ENCODE data around the gene SLC46A2.

DNA sequence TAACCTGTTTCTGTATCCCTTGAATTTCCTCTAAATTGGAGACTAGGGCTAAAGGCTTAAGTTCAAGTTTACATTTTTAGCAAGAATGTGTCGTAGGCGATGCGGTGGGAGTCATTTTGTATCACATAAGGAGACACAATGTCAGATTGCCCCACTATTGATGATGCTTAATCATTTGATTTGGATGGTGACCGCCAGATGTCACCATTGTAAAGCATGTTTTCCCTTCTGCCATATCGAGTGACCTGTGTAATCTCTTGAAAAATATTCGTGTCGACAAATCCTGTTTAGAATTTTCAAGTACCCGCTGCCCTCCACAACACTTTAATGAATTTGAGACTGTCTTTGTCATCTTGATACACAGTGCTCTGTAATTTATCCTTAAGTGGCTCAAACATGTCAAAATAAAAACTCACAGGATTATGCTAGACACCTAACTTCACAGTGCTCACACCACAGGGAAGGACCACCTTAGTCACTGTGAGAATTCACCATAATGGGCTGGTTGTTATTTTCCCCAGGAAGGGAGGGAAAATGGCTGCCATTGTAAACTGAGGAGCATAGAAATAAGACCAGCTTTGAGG is 34.5 kb upstream of the SLC46A2 start:
- TF ChIP-seq EZH2 (IDR thresholded peaks at IDR 0.05; ENCODE audit: borderline replicate concordance, low read depth, low read length) (no peak), SIN3A (IDR thresholded peaks at IDR 0.05; ENCODE audit: borderline replicate concordance in 2 of 2, control insufficient read depth in 1 of 2, low read depth in 2 of 2, low read length in 2 of 2) (no peak), NRF1 (conservative IDR thresholded peaks at IDR 0.05 in 1 of 2, IDR thresholded peaks at IDR 0.05 in 1 of 2) (no peak), SUPT5H (IDR thresholded peaks at IDR 0.05) (no peak), USF1 (CRISPR knock-in tag; IDR thresholded peaks at IDR 0.05) (no peak), ZFP1 (CRISPR knock-in tag; IDR thresholded peaks at IDR 0.05) (no peak), ZNF699 (CRISPR knock-in tag; IDR thresholded peaks at IDR 0.05; ENCODE audit: insufficient replicate concordance) (no peak), MYBL2 (IDR thresholded peaks at IDR 0.05; ENCODE audit: low read depth) (no peak), MYBL2 (CRISPR knock-in tag; IDR thresholded peaks at IDR 0.05; ENCODE audit: borderline replicate concordance) (no peak), NR0B1 (IDR thresholded peaks at IDR 0.05; ENCODE audit: partially characterized antibody) (no peak), CBX2 (IDR thresholded peaks at IDR 0.05; ENCODE audit: insufficient read depth, low read length, poor library complexity, severe bottlenecking) (no peak), ZC3H8 (IDR thresholded peaks at IDR 0.05) (no peak), TAF1 (IDR thresholded peaks at IDR 0.05; ENCODE audit: control insufficient read depth, extremely low read depth, insufficient read depth, low read length, severe bottlenecking) (no peak)
- TF ChIP-seq, protein P1, sequence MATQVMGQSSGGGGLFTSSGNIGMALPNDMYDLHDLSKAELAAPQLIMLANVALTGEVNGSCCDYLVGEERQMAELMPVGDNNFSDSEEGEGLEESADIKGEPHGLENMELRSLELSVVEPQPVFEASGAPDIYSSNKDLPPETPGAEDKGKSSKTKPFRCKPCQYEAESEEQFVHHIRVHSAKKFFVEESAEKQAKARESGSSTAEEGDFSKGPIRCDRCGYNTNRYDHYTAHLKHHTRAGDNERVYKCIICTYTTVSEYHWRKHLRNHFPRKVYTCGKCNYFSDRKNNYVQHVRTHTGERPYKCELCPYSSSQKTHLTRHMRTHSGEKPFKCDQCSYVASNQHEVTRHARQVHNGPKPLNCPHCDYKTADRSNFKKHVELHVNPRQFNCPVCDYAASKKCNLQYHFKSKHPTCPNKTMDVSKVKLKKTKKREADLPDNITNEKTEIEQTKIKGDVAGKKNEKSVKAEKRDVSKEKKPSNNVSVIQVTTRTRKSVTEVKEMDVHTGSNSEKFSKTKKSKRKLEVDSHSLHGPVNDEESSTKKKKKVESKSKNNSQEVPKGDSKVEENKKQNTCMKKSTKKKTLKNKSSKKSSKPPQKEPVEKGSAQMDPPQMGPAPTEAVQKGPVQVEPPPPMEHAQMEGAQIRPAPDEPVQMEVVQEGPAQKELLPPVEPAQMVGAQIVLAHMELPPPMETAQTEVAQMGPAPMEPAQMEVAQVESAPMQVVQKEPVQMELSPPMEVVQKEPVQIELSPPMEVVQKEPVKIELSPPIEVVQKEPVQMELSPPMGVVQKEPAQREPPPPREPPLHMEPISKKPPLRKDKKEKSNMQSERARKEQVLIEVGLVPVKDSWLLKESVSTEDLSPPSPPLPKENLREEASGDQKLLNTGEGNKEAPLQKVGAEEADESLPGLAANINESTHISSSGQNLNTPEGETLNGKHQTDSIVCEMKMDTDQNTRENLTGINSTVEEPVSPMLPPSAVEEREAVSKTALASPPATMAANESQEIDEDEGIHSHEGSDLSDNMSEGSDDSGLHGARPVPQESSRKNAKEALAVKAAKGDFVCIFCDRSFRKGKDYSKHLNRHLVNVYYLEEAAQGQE (IDR thresholded peaks at IDR 0.05; ENCODE audit: borderline replicate concordance) = peak; percentile 80
- TF ChIP-seq, protein P1 (CRISPR knock-in tag; IDR thresholded peaks at IDR 0.05; ENCODE audit: low read depth) = no peak
- TF ChIP-seq, protein P2, sequence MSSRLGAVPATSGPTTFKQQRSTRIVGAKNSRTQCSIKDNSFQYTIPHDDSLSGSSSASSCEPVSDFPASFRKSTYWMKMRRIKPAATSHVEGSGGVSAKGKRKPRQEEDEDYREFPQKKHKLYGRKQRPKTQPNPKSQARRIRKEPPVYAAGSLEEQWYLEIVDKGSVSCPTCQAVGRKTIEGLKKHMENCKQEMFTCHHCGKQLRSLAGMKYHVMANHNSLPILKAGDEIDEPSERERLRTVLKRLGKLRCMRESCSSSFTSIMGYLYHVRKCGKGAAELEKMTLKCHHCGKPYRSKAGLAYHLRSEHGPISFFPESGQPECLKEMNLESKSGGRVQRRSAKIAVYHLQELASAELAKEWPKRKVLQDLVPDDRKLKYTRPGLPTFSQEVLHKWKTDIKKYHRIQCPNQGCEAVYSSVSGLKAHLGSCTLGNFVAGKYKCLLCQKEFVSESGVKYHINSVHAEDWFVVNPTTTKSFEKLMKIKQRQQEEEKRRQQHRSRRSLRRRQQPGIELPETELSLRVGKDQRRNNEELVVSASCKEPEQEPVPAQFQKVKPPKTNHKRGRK (tag; IDR thresholded peaks at IDR 0.05) = no peak
